IMR-90 (cell line): ENCODE data around the gene ADM5. TPM values are rescaled to one million over a fixed set of nuclear protein-coding genes. Genes with fewer than 3 reads are reported as not detected.

ENCODE experiments used
- ATAC-seq: fragments of 200-7000 bp; cut with Tn5 transposase; 2 replicates; pipeline ENCODE4 v1.9.1; 2020; ENCODE audit warnings: low read depth, mild to moderate bottlenecking, moderate library complexity
- BruUV-seq: library from RNA; stranded (reverse); fragments of 400-500 nt; replicated peaks from 2 replicates; lab custom pipeline; 2021; lab: Mats Ljungman, UMichigan
- CTCF ChIA-PET: fragments of 300-600 bp; formaldehyde crosslinking; extraction: SDS; loops from one replicate; lab custom pipeline; 2021; ENCODE audit warnings: antibody characterized with exemption; lab: Yijun Ruan, JAX
- POLR2A ChIA-PET: fragments of 300-600 bp; sonication (Branson Sonifier 250); formaldehyde crosslinking; loops from one replicate; lab custom pipeline; 2022; ENCODE audit warnings: antibody characterized with exemption; ENCODE audit not compliant: unreplicated experiment; lab: Charles Lee
- DNase-seq: peaks from one replicate; pipeline ENCODE4 v3.0.0; 2013
- H2AFZ ChIP-seq: replicated peaks from 2 replicates; pipeline ENCODE3; 2013; ENCODE audit warnings: low read length, mild to moderate bottlenecking; ENCODE audit not compliant: poor library complexity
- H2AK5ac ChIP-seq: 2 replicates; pipeline ENCODE4 v1.6.1; 2013; ENCODE audit warnings: low read depth, low read length, inconsistent platforms
- H2AK9ac ChIP-seq: replicated peaks from 2 replicates; pipeline ENCODE3; 2013; ENCODE audit warnings: mild to moderate bottlenecking, low read depth, low read length, moderate library complexity; ENCODE audit not compliant: poor library complexity
- H2BK120ac ChIP-seq: 2 replicates; pipeline ENCODE4 v1.6.1; 2013; ENCODE audit warnings: low read depth, low read length, inconsistent platforms
- H2BK15ac ChIP-seq: 3 replicates; pipeline ENCODE4 v1.6.1; 2013; ENCODE audit warnings: low read depth, low read length, inconsistent platforms
- H2BK20ac ChIP-seq: 2 replicates; pipeline ENCODE4 v1.6.1; 2013; ENCODE audit warnings: low read depth, mild to moderate bottlenecking, inconsistent platforms, low read length, moderate library complexity
- H2BK5ac ChIP-seq: 2 replicates; pipeline ENCODE4 v1.6.1; 2013; ENCODE audit warnings: mild to moderate bottlenecking, low read depth, low read length, inconsistent platforms; ENCODE audit not compliant: poor library complexity, severe bottlenecking
- H3K14ac ChIP-seq: replicated peaks from 2 replicates; pipeline ENCODE4 v1.6.1; 2013; ENCODE audit warnings: low read depth, low read length, inconsistent platforms
- H3K18ac ChIP-seq: 2 replicates; pipeline ENCODE4 v1.6.1; 2013; ENCODE audit warnings: low read depth, low read length, control low read depth
- H3K23ac ChIP-seq: 2 replicates; pipeline ENCODE4 v1.6.1; 2013; ENCODE audit warnings: low read depth, low read length, inconsistent platforms
- H3K27ac ChIP-seq: 2 replicates; pipeline ENCODE4 v1.5.1; 2013; ENCODE audit warnings: mild to moderate bottlenecking, control low read depth, low read length; ENCODE audit not compliant: insufficient read depth
- H3K27me3 ChIP-seq: 2 replicates; pipeline ENCODE4 v1.6.1; 2013; ENCODE audit warnings: low read length; ENCODE audit not compliant: control insufficient read depth, insufficient read depth
- H3K36me3 ChIP-seq: 2 replicates; pipeline ENCODE4 v1.6.1; 2013; ENCODE audit warnings: low read length, mixed read lengths; ENCODE audit not compliant: control insufficient read depth, insufficient read depth
- H3K4ac ChIP-seq: 2 replicates; pipeline ENCODE4 v1.6.1; 2013; ENCODE audit warnings: low read depth, low read length, inconsistent platforms
- H3K4me1 ChIP-seq: 2 replicates; pipeline ENCODE4 v1.6.1; 2013; ENCODE audit warnings: low read length, mixed read lengths; ENCODE audit not compliant: control insufficient read depth, insufficient read depth
- H3K4me2 ChIP-seq: 2 replicates; pipeline ENCODE4 v1.6.1; 2013; ENCODE audit warnings: low read depth, mild to moderate bottlenecking, control low read depth, low read length, moderate library complexity
- H3K4me3 ChIP-seq: 2 replicates; pipeline ENCODE4 v1.5.1; 2013; ENCODE audit warnings: low read depth, mild to moderate bottlenecking, control low read depth, low read length, moderate library complexity; ENCODE audit not compliant: insufficient read depth
- H3K56ac ChIP-seq: 2 replicates; pipeline ENCODE4 v1.6.1; 2013; ENCODE audit warnings: low read length, inconsistent platforms; ENCODE audit not compliant: insufficient read depth; ENCODE audit errors: extremely low read depth
- H3K79me1 ChIP-seq, 2 experiments: 2 replicates each; pipeline ENCODE4 v1.6.1; 2013; ENCODE audit warnings: low read length in 2 of 2, inconsistent platforms in 1 of 2, low read depth in 1 of 2
- H3K9ac ChIP-seq: 2 replicates; pipeline ENCODE4 v1.6.1; 2013; ENCODE audit warnings: low read depth, low read length, control low read depth
- H3K9me1 ChIP-seq: 2 replicates; pipeline ENCODE4 v1.6.1; 2013; ENCODE audit warnings: low read length, inconsistent platforms; ENCODE audit not compliant: insufficient read depth
- H3K9me3 ChIP-seq: 2 replicates; pipeline ENCODE4 v1.6.1; 2013; ENCODE audit warnings: low read length; ENCODE audit not compliant: control insufficient read depth, insufficient read depth
- H4K20me1 ChIP-seq: 2 replicates; pipeline ENCODE4 v1.6.1; 2013; ENCODE audit warnings: low read length, inconsistent platforms; ENCODE audit not compliant: insufficient read depth
- H4K5ac ChIP-seq: 2 replicates; pipeline ENCODE4 v1.6.1; 2013; ENCODE audit warnings: mild to moderate bottlenecking, low read depth, low read length, control low read depth
- H4K8ac ChIP-seq, 2 experiments: 2 replicates each; pipeline ENCODE4 v1.6.1; 2013; ENCODE audit warnings: low read depth in 2 of 2, low read length in 2 of 2, control low read depth in 1 of 2, inconsistent platforms in 1 of 2
- H4K91ac ChIP-seq: 2 replicates; pipeline ENCODE4 v1.6.1; 2013; ENCODE audit warnings: low read depth, low read length, inconsistent platforms; ENCODE audit not compliant: insufficient read depth
- CHD1 ChIP-seq: IDR thresholded peaks from 2 replicates; pipeline ENCODE4 v1.6.1; 2012; ENCODE audit warnings: low read depth, low read length, improper control_type of control experiment
- CTCF ChIP-seq: conservative IDR thresholded peaks from 2 replicates; pipeline ENCODE4 v1.5.1; 2012; ENCODE audit warnings: mild to moderate bottlenecking, low read depth, low read length, improper control_type of control experiment
- FOS ChIP-seq: fragments of 150-350 bp; IDR thresholded peaks from 2 replicates; pipeline ENCODE4 v1.6.1; 2016; ENCODE audit warnings: low read depth, low read length
- NFE2L2 ChIP-seq: fragments of 150-350 bp; IDR thresholded peaks from 2 replicates; pipeline ENCODE4 v1.6.1; 2016; ENCODE audit warnings: low read depth, mild to moderate bottlenecking, low read length
- RAD21 ChIP-seq: IDR thresholded peaks from 2 replicates; pipeline ENCODE4 v1.6.1; 2012; ENCODE audit warnings: low read length, improper control_type of control experiment
- RCOR1 ChIP-seq: IDR thresholded peaks from 2 replicates; pipeline ENCODE4 v1.6.1; 2012; ENCODE audit warnings: mild to moderate bottlenecking, low read length, improper control_type of control experiment; ENCODE audit not compliant: insufficient replicate concordance
- RFX5 ChIP-seq: IDR thresholded peaks from 2 replicates; pipeline ENCODE4 v1.8.0; 2012; ENCODE audit warnings: low read depth, mild to moderate bottlenecking, low read length, moderate library complexity
- WGBS, 2 experiments: methylation state at CpG; one replicate each; pipeline versions ENCODE4 v1.1.5 to v1.1.7; 2013; ENCODE audit warnings: missing lambda C conversion rate in 2 of 2; ENCODE audit not compliant: insufficient read length in 1 of 2; ENCODE audit errors: extremely low coverage in 2 of 2; 5-methylcytosine and 5-hydroxymethylcytosine counted together
- dilution Hi-C: fragments of 300-500 bp; cut with HindIII; formaldehyde crosslinking; loops from one replicate; pipeline ENCODE4 v1.14.3; 2018; ENCODE audit warnings: low sequenced_read_pairs; ENCODE audit not compliant: unreplicated experiment
- in situ Hi-C: fragments of 300-500 bp; cut with MboI; formaldehyde crosslinking; loops from 3 replicates; pipeline ENCODE4 v1.14.3; 2019; ENCODE audit warnings: low sequenced_read_pairs, inconsistent platforms, mixed read lengths
- intact Hi-C: fragments of 100-400 bp; cut with micrococcal nuclease; formaldehyde crosslinking; loops from 2 replicates; pipeline ENCODE4 v1.10.0; 2022
- polyA plus RNA-seq, 3 experiments: library from polyadenylated mRNA; depleted of rRNA; stranded (reverse); fragments of >200 nt; gene quantifications; 2 replicates each; pipeline ENCODE4 v1.2.3, GENCODE V29; 2012; ENCODE audit warnings: low replicate concordance in 1 of 3
- total RNA-seq: library from RNA; depleted of rRNA; stranded (reverse); fragments of >200 nt; gene quantifications from 2 replicates; pipeline ENCODE4 v1.2.3, GENCODE V29; 2012

The ADM5 gene
- total and polyA plus RNA-seq, 2 of the 4 experiments (the other 2 are of a cell fraction), result 0.18 to 0.99 TPM

- TF ChIP-seq CHD1, result no peak
- no peak for TF ChIP-seq RAD21
- TF ChIP-seq NFE2L2, result no peak
Measured at GRCh38 chr19:49665351-49666119, 23.9 kb upstream of the ADM5 start, which contains the start of the genes BCL2L12 and IRF3 (continued).

- POLR2A ChIA-PET, result no interaction called here
- 0 out of 2 replicates have a peak, but pooled peaks have one; percentile 5 for TF ChIP-seq RAD21
- no peak for TF ChIP-seq FOS
- no peak for TF ChIP-seq RCOR1
- TF ChIP-seq RFX5, result no peak
- peak; percentile 12; the same call in 1 of the 2 replicates for TF ChIP-seq CTCF
Measured at GRCh38 chr19:49666120-49666444, 23.3 kb upstream of the ADM5 start.

More at GRCh38 chr19:49666120-49666444, 23.3 kb upstream of the ADM5 start:
- H3K9ac ChIP-seq, result peak overlapping the region; percentile 59
- H3K23ac ChIP-seq, result no peak overlapping the region
- WGBS, 2 experiments, result no CpG with 5 or more reads among the region's 9 CpGs
- no peaks in the 10 kb centered on the region for H3K27me3 ChIP-seq
- no peaks in the 10 kb centered on the region for H3K9me3 ChIP-seq
- peak overlapping the region in 1 of 2 experiments; percentile 21; a peak in 1 of 4 replicates for H4K8ac ChIP-seq
- in situ Hi-C loops, result loop anchor here (10.0 kb wide), 1 partner anchor 171 kb away; the partner anchor contains the start of gene RPS11
- CTCF ChIA-PET, result interaction anchor here (1.0 kb wide), 1 partner anchor 15 kb away, joined by 3 read pairs; no protein-coding TSS in a partner anchor
- H3K14ac ChIP-seq, result peak overlapping the region; percentile 33
- peak overlapping the region; percentile 69 for H3K56ac ChIP-seq
- peak overlapping the region; percentile 4 for H3K4ac ChIP-seq
- peak overlapping the region; percentile 85 for H2AK9ac ChIP-seq
- peak overlapping the region; percentile 6 for H2BK5ac ChIP-seq
- DNase-seq (no peak), ATAC-seq (peak; percentile 16)
- intact Hi-C loops, result no loop called here
- H2BK120ac ChIP-seq, result no peak overlapping the region
- dilution Hi-C loops, result no loop called here
- no TSS peak for BruUV-seq
- H3K18ac ChIP-seq, result no peak overlapping the region
- H4K91ac ChIP-seq, result no peak overlapping the region
- peaks cover 9% of the 10 kb centered on the region for H3K4me1 ChIP-seq
- peaks cover 3% of the 10 kb centered on the region; the same call in 1 of the 2 replicates for H3K9me1 ChIP-seq
- H3K79me1 ChIP-seq, result peaks cover 8 to 54% of the 10 kb centered on the region in 2 experiments; a peak in 3 of 4 replicates
- no peak overlapping the region for H2BK20ac ChIP-seq
- peak overlapping the region; percentile 86 for H3K4me2 ChIP-seq
- no peak overlapping the region for H4K5ac ChIP-seq
- peak overlapping the region; percentile 83 for H2AFZ ChIP-seq
- H3K36me3 ChIP-seq, result peaks cover 20% of the 10 kb centered on the region
- H3K4me3 ChIP-seq, result peak overlapping the region; percentile 45
- H4K20me1 ChIP-seq, result peaks cover 5% of the 10 kb centered on the region
- no peak overlapping the region; the same call in 1 of the 2 replicates for H2AK5ac ChIP-seq
- H2BK15ac ChIP-seq, result no peak overlapping the region
- H3K27ac ChIP-seq, result peak overlapping the region; percentile 51
